Activated CD4-positive, CD25-positive, alpha-beta regulatory T cell treated with anti-CD3 and anti-CD28 coated beads, Interleukin-2, amount 50 U/mL, for 72 hours (primary cell): ENCODE results near the gene KCNQ1.

Experiments
- DNase-seq: peaks from one replicate; pipeline ENCODE4 v3.0.0; 2021

The KCNQ1 gene

GRCh38 chr11:2426221-2426620 lies 18.6 kb upstream of the KCNQ1 start:
- DNase-seq, result no peak

- DNase-seq, result no peak
These were observed 17.8 kb upstream of the KCNQ1 start for GRCh38 chr11:2426826-2427521.

GRCh38 chr11:2427721-2428321 lies 17.0 kb upstream of the KCNQ1 start:
- DNase-seq, result no peak

- peak; percentile 86 for DNase-seq
These were observed 16.4 kb upstream of the KCNQ1 start for GRCh38 chr11:2428322-2428795.

- no peak for DNase-seq
These were observed 13.4 kb upstream of the KCNQ1 start for GRCh38 chr11:2431395-2431794.

DNA sequence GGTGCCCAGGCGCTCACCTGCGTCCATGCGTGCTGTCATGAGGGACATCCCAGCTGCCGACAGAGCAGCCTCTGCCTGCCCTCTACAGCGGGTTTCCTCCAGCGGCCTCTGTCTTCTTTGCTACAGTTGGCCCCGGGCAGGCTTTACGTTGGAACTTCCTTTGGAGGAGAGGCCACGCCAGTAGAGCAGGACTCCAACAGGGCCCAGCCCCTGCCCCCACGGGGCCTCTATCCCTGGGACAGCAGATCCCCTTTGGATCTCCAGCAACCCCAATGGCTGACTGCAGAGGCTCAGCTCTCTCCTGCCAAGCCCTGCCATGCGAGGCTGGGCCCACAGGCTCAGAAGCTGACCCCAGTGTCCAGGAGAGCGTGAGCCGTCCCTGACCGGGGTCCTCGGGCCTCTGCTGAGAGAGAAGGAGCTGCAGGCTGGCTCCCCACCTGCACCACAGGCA lies 12.6 kb upstream of the KCNQ1 start:
- DNase-seq, result no peak

DNA sequence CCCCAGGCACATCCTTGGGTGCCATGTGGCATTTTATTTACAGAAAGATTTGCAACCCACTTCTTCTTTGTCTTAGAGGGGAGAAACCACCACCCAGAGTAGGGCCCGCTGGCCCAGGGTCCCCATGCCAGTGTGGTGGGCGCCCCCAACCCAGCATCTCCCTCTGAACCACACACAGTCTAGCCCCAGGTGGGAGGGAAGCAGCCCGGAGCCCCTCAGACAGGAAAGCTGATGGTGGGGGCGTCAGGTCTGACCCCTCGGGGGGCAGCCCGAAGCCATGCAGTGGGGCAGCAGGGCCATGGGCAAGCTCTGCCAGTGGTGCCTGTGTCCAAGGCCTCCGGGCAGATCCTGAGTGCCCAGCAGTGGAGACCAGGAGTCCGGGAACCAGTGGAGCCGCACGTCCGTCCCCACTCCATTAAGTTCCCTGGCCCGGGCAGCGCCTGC lies 12.2 kb upstream of the KCNQ1 start:
- DNase-seq, result no peak

DNA sequence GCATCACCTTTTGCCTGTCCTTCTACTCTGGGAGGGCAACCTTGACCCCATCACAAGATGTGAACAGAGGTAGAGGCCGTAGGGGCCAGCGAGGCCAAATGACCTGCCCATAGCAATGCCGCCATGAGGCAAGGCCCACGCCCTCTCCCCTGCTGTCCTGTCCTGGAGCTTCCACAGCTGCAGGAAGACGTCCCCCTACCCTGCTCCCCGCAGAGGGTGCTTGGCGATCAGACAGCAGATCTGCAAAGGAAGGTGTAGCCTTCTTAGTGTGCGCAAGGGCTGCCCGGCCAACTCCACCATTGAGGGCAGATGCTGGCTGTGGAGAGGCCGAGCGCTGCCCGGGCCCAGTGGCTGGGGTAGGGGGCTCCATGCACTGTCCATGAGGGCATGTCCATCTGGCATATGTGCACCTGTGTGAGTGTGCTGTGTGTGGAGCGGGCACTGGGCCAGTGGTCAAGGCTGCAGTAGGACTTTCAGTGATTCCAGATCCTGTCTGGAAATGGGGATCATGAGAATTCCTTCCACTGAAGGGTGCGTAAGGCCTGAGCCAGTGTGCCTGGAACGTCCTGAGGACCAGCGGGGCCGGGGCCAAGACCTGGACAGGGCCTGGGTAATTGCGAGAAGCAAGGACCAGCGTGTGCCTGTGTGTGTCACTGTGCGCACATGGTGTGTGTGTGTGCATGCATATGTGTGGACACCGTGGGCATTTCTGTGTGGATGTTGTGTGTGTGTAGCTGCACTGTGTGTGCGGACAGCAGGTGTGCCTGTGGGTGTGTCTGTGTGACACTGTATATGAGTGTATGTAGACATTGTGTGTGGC lies 11.5 kb upstream of the KCNQ1 start:
- no peak for DNase-seq

DNA sequence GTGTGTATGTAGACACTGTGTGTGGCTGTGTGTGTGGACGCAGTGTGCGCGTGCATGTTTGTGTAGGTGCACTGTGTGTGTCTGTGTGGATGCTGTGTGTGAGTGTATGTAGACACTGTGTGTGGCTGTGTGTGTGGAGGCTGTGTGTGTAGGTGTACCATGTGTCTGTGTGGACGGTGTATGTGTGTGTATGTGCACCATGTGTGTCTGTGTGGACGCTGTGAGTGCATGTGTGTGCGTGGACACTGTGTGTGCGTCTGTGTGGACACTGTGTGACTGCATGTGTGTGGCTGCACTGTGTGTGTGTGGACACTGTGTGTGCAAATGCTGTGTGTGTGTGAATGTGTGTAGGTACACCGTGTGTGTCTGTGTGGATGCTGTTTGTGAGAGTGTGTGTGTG lies 10.8 kb upstream of the KCNQ1 start:
- DNase-seq, result no peak

- no peak for DNase-seq
These were observed 10.1 kb upstream of the KCNQ1 start for GRCh38 chr11:2434506-2435255.

GRCh38 chr11:2435288-2436012 lies 9.4 kb upstream of the KCNQ1 start:
- DNase-seq, result no peak

GRCh38 chr11:2436013-2436520 lies 8.7 kb upstream of the KCNQ1 start:
- no peak for DNase-seq

GRCh38 chr11:2436521-2437031 lies 8.2 kb upstream of the KCNQ1 start:
- no peak for DNase-seq

- no peak for DNase-seq
These were observed 7.3 kb upstream of the KCNQ1 start for GRCh38 chr11:2437516-2437915.

- DNase-seq, result no peak
These were observed 5.0 kb upstream of the KCNQ1 start for GRCh38 chr11:2439820-2440219.

- no peak for DNase-seq
These were observed 4.2 kb upstream of the KCNQ1 start for GRCh38 chr11:2440646-2441045.

DNA sequence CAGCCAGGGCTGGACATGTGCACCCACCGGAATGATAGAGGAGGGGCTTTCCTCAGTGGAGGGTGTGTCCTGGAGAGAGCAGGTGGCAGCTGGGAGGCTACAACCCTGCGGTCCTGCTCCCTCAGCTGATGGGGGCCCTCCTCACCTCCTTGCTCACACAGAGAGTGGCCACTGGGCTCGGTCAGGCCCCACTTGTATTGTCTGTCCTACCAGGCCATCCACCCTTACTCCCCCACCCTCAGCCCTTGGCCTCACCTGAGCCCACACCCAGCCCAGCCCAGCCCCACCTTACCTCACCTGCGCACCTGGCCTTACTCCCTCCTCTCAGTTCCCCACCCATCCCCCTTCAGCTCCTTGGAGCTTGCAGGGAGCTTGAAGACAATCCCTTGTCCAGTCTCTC lies 3.6 kb upstream of the KCNQ1 start:
- no peak for DNase-seq

- no peak for DNase-seq
These were observed 2.2 kb upstream of the KCNQ1 start for GRCh38 chr11:2442589-2442988.

DNA sequence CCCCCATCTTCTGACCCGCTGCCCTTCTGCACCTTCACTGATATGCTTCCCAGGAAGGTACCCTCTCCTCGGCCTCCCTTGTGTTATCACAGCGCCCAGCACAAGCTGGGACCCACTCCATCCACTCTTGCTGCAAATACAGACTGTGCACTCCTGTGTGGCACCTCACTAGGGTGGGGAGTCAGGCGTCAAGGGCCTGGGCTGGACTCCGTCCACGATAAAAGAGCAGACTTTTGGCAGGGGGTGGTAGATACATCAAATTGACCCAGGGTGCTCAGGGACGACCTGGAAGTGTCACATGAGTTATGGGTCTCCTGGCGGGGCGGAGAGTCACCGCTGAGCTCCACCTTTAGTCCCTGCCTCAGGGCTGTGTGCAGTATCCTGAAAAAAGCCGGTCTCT lies 1.4 kb upstream of the KCNQ1 start:
- no peak for DNase-seq

DNA sequence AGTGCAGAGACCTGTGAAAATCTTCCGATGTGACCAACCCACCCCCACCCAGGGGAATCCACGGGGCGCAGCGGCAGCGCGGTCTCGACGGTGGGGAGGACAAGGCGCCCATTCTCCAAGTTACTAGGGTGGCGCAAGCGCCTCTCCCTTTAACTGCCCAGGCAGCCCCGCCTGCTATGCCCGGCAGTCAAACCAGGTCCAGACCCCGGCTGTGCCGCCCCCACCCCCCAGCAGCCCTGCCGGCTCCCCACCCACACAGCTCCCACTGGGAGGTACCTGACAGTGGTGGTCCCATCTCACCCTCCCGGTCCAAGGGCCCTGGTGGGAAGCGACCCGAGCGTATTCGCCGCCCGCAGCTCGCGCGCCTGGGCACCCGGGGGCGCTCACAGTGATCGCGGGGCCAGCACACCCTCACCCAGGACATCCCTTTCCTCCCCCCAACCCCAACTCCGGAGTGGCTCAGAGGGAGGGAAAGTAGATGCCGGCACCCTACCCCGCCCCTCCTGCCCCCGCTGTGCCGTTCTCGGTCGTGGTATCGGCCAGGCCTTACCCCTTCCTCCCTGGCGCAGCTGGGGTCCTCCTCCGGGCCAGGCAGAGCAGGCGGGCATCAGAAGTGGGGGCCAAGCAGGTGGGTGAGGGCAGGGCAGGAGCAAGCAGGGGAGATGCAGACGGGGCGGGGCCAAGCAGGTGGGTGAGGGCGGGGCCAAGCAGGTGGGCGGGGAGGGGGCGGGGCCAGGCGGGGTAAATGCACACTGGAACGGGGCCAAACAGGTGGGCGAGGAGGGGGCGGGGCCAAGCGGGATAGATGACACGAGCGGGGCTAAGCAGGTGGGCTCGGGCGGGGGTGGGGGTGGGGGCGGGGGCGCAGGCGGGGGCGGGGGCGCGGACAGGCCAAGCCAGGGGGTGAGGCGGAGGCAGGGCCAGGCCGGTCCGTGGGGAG lies 657 bp upstream of the KCNQ1 start, which contains the start of gene TRPM5:
TRPM5 (minus strand) TSS at position 634 of the 940 bp plus-strand sequence. CDS start 21,478 bp downstream, outside the sequence.
- DNase-seq, result peak; percentile 72
